ENCODE measurements around the gene KIRREL1.

GRCh38 chr1:157966031-157966537 is 27.4 kb upstream of the KIRREL1 start:
- TF ChIP-seq CTCF (IDR thresholded peaks at IDR 0.05; ENCODE audit: low read length) (no peak), EZH2 (IDR thresholded peaks at IDR 0.05; ENCODE audit: borderline replicate concordance, low read length) (no peak)
